PC-3 (cell line): ENCODE data around the gene RAB3GAP2. TPM values are rescaled to one million over a fixed set of nuclear protein-coding genes. Genes with fewer than 3 reads are reported as not detected.

Experiments
- ATAC-seq: fragments of 200-7000 bp; cut with Tn5 transposase; 2 replicates; pipeline ENCODE4 v1.9.1; 2020; ENCODE audit warnings: mild to moderate bottlenecking, moderate library complexity
- BruUV-seq: library from RNA; stranded (reverse); fragments of 400-500 nt; replicated peaks from 2 replicates; lab custom pipeline; 2021; lab: Mats Ljungman, UMichigan
- CTCF ChIA-PET: fragments of 300-600 bp; sonication (Branson Sonifier 250); formaldehyde crosslinking; loops from one replicate; lab custom pipeline; 2022; ENCODE audit warnings: antibody characterized with exemption; lab: Charles Lee
- POLR2A ChIA-PET: fragments of 300-600 bp; sonication (Branson Sonifier 250); formaldehyde crosslinking; loops from one replicate; lab custom pipeline; 2022; ENCODE audit warnings: antibody characterized with exemption; ENCODE audit not compliant: unreplicated experiment; lab: Charles Lee
- DNase-seq: peaks from one replicate; pipeline ENCODE4 v3.0.0-alpha.2; 2015
- H2AFZ ChIP-seq: fragments of 300-600 bp; sonication (generic); 2 replicates; pipeline ENCODE4 v1.6.0; 2016; ENCODE audit warnings: antibody characterized with exemption, low read length
- H3F3A ChIP-seq: fragments of 300-600 bp; sonication (generic); one replicate; pipeline ENCODE4 v1.6.0; 2017; ENCODE audit warnings: antibody characterized with exemption, low read length, control low read depth, mild to moderate bottlenecking; ENCODE audit not compliant: unreplicated experiment
- H3K27ac ChIP-seq: fragments of 300-600 bp; sonication (generic); 2 replicates; pipeline ENCODE4 v1.5.1; 2016; ENCODE audit warnings: mild to moderate bottlenecking, low read length
- H3K27me3 ChIP-seq: fragments of 300-600 bp; sonication (generic); 2 replicates; pipeline ENCODE4 v1.6.1; 2016; ENCODE audit warnings: low read length, mixed read lengths
- H3K36me3 ChIP-seq: fragments of 300-600 bp; sonication (generic); 2 replicates; pipeline ENCODE4 v1.6.1; 2016; ENCODE audit warnings: low read depth, mixed run types, low read length, mixed read lengths
- H3K4me1 ChIP-seq: fragments of 300-600 bp; sonication (generic); 2 replicates; pipeline ENCODE4 v1.5.1; 2016; ENCODE audit warnings: low read length; ENCODE audit not compliant: insufficient read depth
- H3K4me2 ChIP-seq: fragments of 300-600 bp; sonication (generic); 2 replicates; pipeline ENCODE4 v1.6.0; 2016; ENCODE audit warnings: low read length
- H3K4me3 ChIP-seq: fragments of 300-600 bp; sonication (generic); 2 replicates; pipeline ENCODE4 v1.5.1; 2016; ENCODE audit warnings: mild to moderate bottlenecking, low read length, mixed read lengths
- H3K79me2 ChIP-seq: fragments of 300-600 bp; sonication (generic); 2 replicates; pipeline ENCODE4 v1.6.1; 2017; ENCODE audit warnings: low read length, mixed read lengths
- H3K9ac ChIP-seq: fragments of 300-600 bp; sonication (generic); 2 replicates; pipeline ENCODE4 v1.6.0; 2016; ENCODE audit warnings: mild to moderate bottlenecking, low read length
- H3K9me2 ChIP-seq: fragments of 300-600 bp; sonication (generic); replicated peaks from 2 replicates; pipeline ENCODE4 v1.6.1; 2016; ENCODE audit warnings: mixed run types, low read length, mixed read lengths
- H3K9me3 ChIP-seq: fragments of 300-600 bp; sonication (generic); 2 replicates; pipeline ENCODE4 v1.6.1; 2016; ENCODE audit warnings: low read length, mixed read lengths
- H4K20me1 ChIP-seq: fragments of 300-600 bp; sonication (generic); 2 replicates; pipeline ENCODE4 v1.6.1; 2016; ENCODE audit warnings: low read length, mixed read lengths
- CTCF ChIP-seq: fragments of 300-600 bp; sonication (generic); conservative IDR thresholded peaks from 2 replicates; pipeline ENCODE4 v1.5.1; 2017; ENCODE audit warnings: antibody characterized with exemption, low read depth, mild to moderate bottlenecking, low read length
- EZH2 ChIP-seq: fragments of 300-600 bp; sonication (generic); IDR thresholded peaks from one replicate; pipeline ENCODE4 v1.6.1; 2017; ENCODE audit warnings: antibody characterized with exemption, mild to moderate bottlenecking, low read length; ENCODE audit not compliant: unreplicated experiment
- EZH2phosphoT487 ChIP-seq: fragments of 300-600 bp; sonication (generic); IDR thresholded peaks from 2 replicates; pipeline ENCODE4 v1.6.1; 2018; ENCODE audit warnings: mild to moderate bottlenecking, antibody characterized with exemption, low read length, borderline replicate concordance
- intact Hi-C: fragments of 100-400 bp; cut with micrococcal nuclease; formaldehyde crosslinking; loops from 2 replicates; pipeline ENCODE4 v1.9.0; 2023
- total RNA-seq: library from RNA; depleted of rRNA; stranded (reverse); fragments of >200 nt; gene quantifications from 2 replicates; pipeline ENCODE4 v1.2.3, GENCODE V29; 2014

Gene RAB3GAP2
- total RNA-seq, 1 experiment from 2014 or later, result 16.7 TPM

GRCh38 chr1:220301630-220302029 is 29.4 kb upstream of the RAB3GAP2 start:
- TF ChIP-seq EZH2 (no peak), CTCF (no peak), EZH2phosphoT487 (no peak)
- H3K4me2 ChIP-seq, result no peak overlapping the region
- peaks cover 28% of the 10 kb centered on the region for H3K27me3 ChIP-seq
- DNase-seq (no peak), ATAC-seq (no peak)
- no peak overlapping the region for H2AFZ ChIP-seq
- H3F3A ChIP-seq, result no peaks in the 10 kb centered on the region
- ChIA-PET POLR2A (no interaction called here), CTCF (no interaction called here)
- no peaks in the 10 kb centered on the region; the same call in 1 of the 2 replicates for H3K9me3 ChIP-seq
- no peaks in the 10 kb centered on the region for H4K20me1 ChIP-seq
- H3K27ac ChIP-seq, result no peak overlapping the region
- intact Hi-C loops, result no loop called here
- H3K4me3 ChIP-seq, result no peak overlapping the region
- H3K36me3 ChIP-seq, result no peaks in the 10 kb centered on the region
- no TSS peak for BruUV-seq
- no peaks in the 10 kb centered on the region for H3K4me1 ChIP-seq
- no peaks in the 10 kb centered on the region for H3K9me2 ChIP-seq
- no peak overlapping the region for H3K9ac ChIP-seq
- no peaks in the 10 kb centered on the region for H3K79me2 ChIP-seq

GRCh38 chr1:220300442-220301121 is 28.3 kb upstream of the RAB3GAP2 start:
- ChIA-PET CTCF (interaction anchor here (0.7 kb wide), 1 partner anchor 20 kb away, joined by 3 read pairs; no protein-coding TSS in a partner anchor), POLR2A (interaction anchor here (0.7 kb wide), 1 partner anchor 115 kb away, joined by 3 read pairs; no protein-coding TSS in a partner anchor)
- H2AFZ ChIP-seq, result 0 out of 2 replicates have a peak overlapping the region, but pooled peaks have one; percentile 6
- H3K27ac ChIP-seq, result no peak overlapping the region
- BruUV-seq, result no TSS peak
- no peak overlapping the region for H3K4me2 ChIP-seq
- no peaks in the 10 kb centered on the region for H3K79me2 ChIP-seq
- intact Hi-C loops, result no loop called here
- no peaks in the 10 kb centered on the region for H4K20me1 ChIP-seq
- H3K9ac ChIP-seq, result no peak overlapping the region
- no peaks in the 10 kb centered on the region for H3F3A ChIP-seq
- H3K4me1 ChIP-seq, result no peaks in the 10 kb centered on the region
- ATAC-seq, result peak; percentile 37; the same call in 1 of the 2 replicates
- no peak overlapping the region for H3K4me3 ChIP-seq
- TF ChIP-seq CTCF (no peak), EZH2phosphoT487 (no peak), EZH2 (no peak)
- peaks cover 24% of the 10 kb centered on the region for H3K27me3 ChIP-seq
- H3K9me2 ChIP-seq, result no peaks in the 10 kb centered on the region
- H3K36me3 ChIP-seq, result no peaks in the 10 kb centered on the region
- H3K9me3 ChIP-seq, result no peaks in the 10 kb centered on the region
- DNase-seq, result peak; percentile 40

- H3K27ac ChIP-seq, result no peak overlapping the region
- ATAC-seq (no peak), DNase-seq (no peak)
- H3F3A ChIP-seq, result no peaks in the 10 kb centered on the region
- intact Hi-C loops, result loop anchor here (5.0 kb wide), 3 partner anchors 228 to 503 kb away; partner anchors contain the start of gene MARK1
- H3K4me1 ChIP-seq, result no peaks in the 10 kb centered on the region
- H3K27me3 ChIP-seq, result peaks cover 29% of the 10 kb centered on the region
- no peaks in the 10 kb centered on the region for H3K9me3 ChIP-seq
- CTCF ChIA-PET, result no interaction called here
- BruUV-seq, result no TSS peak
- no peak overlapping the region for H3K9ac ChIP-seq
- no peak overlapping the region for H2AFZ ChIP-seq
- no peak overlapping the region for H3K4me2 ChIP-seq
- H4K20me1 ChIP-seq, result no peaks in the 10 kb centered on the region
- H3K9me2 ChIP-seq, result no peaks in the 10 kb centered on the region
- H3K4me3 ChIP-seq, result no peak overlapping the region
- no peaks in the 10 kb centered on the region for H3K79me2 ChIP-seq
- no peaks in the 10 kb centered on the region for H3K36me3 ChIP-seq
- no peak for TF ChIP-seq EZH2phosphoT487
- TF ChIP-seq CTCF, result no peak
- no peak for TF ChIP-seq EZH2
- POLR2A ChIA-PET, result no interaction called here
Observed at GRCh38 chr1:220299337-220299736, 27.1 kb upstream of the RAB3GAP2 start.
